SK-N-SH treated with all-trans-retinoic acid at 6 μM for 48 hours (cell line): Measurements from ENCODE around the gene MACC1.

Source experiments
- GLIS3 ChIP-seq: fragments of 250-450 bp; sonication (Bioruptor Pico); IDR thresholded peaks from 2 replicates; pipeline ENCODE4 v1.5.0; 2020; ENCODE audit warnings: mild to moderate bottlenecking, moderate library complexity
- TF ChIP-seq, protein P1 (sequence below): fragments of 250-450 bp; sonication (Bioruptor Pico); IDR thresholded peaks from 2 replicates; pipeline ENCODE4 v1.5.1; 2020; ENCODE audit warnings: low read depth, mild to moderate bottlenecking, moderate library complexity
- TF ChIP-seq, protein P2 (sequence below): fragments of 250-450 bp; sonication (Bioruptor Pico); IDR thresholded peaks from 2 replicates; pipeline ENCODE4 v1.5.1; 2021; ENCODE audit warnings: mild to moderate bottlenecking, moderate library complexity

DNA sequence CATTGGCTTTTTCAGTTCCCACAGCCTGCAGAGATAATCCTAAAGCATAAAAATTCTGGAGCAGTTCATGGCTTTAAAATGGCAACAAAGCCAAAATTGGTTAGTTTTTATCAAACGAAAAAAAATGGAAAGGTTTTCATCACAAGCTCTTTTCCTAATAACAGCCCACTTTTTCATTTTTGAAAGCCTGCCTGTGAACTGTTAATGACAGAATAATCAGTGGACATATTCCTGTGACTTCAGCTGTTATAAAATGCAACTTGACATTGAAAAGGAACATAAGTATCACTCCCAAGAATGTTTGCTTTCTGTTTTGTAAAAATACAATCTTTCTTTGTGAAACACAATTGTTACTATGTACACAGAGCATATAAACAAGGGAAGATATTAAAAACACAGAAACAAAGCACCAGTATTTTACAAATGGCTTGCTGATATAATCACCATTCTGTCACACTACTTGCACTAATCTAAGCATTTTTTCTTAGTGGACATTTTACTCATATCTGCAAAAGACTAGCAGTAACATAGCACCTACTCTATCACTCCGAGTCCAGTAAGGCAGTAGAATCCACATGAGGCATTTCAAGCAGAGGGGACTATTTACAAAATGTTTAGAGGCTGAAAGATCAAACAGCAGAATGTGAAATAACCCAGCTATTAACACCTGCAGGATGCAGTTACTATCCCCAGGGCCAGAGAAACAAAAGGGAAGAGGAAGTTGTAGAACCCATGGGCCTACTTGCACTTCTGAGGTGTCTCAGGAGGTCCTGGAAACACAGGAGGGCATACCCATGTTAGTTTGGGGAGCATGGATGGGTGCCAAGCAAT, 26.4 kb downstream of the MACC1 start:
- TF ChIP-seq, protein P1, sequence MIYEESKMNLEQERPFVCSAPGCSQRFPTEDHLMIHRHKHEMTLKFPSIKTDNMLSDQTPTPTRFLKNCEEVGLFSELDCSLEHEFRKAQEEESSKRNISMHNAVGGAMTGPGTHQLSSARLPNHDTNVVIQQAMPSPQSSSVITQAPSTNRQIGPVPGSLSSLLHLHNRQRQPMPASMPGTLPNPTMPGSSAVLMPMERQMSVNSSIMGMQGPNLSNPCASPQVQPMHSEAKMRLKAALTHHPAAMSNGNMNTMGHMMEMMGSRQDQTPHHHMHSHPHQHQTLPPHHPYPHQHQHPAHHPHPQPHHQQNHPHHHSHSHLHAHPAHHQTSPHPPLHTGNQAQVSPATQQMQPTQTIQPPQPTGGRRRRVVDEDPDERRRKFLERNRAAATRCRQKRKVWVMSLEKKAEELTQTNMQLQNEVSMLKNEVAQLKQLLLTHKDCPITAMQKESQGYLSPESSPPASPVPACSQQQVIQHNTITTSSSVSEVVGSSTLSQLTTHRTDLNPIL (CRISPR knock-in tag) = no peak
- TF ChIP-seq, protein P2, sequence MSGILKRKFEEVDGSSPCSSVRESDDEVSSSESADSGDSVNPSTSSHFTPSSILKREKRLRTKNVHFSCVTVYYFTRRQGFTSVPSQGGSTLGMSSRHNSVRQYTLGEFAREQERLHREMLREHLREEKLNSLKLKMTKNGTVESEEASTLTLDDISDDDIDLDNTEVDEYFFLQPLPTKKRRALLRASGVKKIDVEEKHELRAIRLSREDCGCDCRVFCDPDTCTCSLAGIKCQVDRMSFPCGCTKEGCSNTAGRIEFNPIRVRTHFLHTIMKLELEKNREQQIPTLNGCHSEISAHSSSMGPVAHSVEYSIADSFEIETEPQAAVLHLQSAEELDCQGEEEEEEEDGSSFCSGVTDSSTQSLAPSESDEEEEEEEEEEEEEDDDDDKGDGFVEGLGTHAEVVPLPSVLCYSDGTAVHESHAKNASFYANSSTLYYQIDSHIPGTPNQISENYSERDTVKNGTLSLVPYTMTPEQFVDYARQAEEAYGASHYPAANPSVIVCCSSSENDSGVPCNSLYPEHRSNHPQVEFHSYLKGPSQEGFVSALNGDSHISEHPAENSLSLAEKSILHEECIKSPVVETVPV (CRISPR knock-in tag) = no peak
- TF ChIP-seq GLIS3 (CRISPR knock-in tag) = no peak
